GM13977 (cell line): Measurements from ENCODE around the gene CCT4.

Experiments
- DNase-seq: peaks from one replicate; pipeline ENCODE4 v3.0.0; 2012; ENCODE audit warnings: low spot score
- CTCF ChIP-seq: IDR thresholded peaks from 2 replicates; pipeline ENCODE4 v1.5.1; 2012; ENCODE audit warnings: mild to moderate bottlenecking, control low read depth; ENCODE audit not compliant: insufficient read depth; ENCODE audit errors: extremely low read depth, missing control alignments
- in situ Hi-C: fragments of 300-500 bp; cut with MboI; formaldehyde crosslinking; loops from one replicate; pipeline ENCODE4 v1.12.0; 2022; ENCODE audit warnings: low sequenced_read_pairs, low pct_unique_long_range_greater_than_20kb, mixed read lengths, inconsistent platforms; ENCODE audit not compliant: unreplicated experiment

CCT4 gene

GRCh38 chr2:61834893-61835292 lies 53.6 kb downstream of the CCT4 start:
- TF ChIP-seq CTCF = no peak
- no peak for DNase-seq
- in situ Hi-C loops = no loop called here

- TF ChIP-seq CTCF = no peak
- in situ Hi-C loops = no loop called here
- no peak for DNase-seq
Measured at GRCh38 chr2:61833971-61834370, 54.5 kb downstream of the CCT4 start.

DNA sequence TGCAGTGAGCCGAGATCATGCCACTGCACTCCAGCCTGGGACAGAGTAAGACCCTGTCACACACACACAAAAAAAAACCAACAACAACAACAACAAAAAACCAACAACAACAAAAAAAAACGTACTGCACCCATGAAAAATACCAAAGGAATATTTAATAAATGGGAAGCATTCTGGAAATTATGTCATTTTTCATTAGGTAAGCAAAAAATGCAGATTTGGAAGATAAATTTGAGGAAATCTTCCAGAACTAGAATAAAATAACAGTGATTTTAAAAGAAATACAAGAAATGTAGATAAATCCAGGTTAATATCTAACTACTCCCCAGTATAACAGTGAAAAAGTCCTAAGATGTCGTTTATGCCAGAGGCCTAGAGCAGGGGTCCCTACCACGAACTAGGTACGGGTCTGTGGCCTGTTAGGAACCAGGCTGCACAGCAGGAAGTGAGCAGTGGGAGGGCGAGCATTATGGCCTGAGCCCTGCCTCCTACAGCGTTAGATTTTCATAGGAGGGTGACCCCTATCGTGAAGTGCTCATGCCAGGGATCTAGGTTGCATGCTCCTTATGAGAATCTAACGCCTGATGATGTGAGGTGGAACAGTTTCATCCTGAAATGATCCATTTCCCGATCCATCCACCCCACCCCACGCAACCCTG lies 56.1 kb downstream of the CCT4 start:
- TF ChIP-seq CTCF = no peak
- in situ Hi-C loops = no loop called here
- no peak for DNase-seq

- TF ChIP-seq CTCF = no peak
- in situ Hi-C loops = no loop called here
- no peak for DNase-seq
Measured at GRCh38 chr2:61822255-61822654, 66.2 kb downstream of the CCT4 start.
